ENCODE results near the gene LUZP2. TPM values are rescaled to one million over a fixed set of nuclear protein-coding genes. Genes with fewer than 3 reads are reported as not detected.

Gene LUZP2
- total and polyA plus RNA-seq, 4 donors = 70.8 to 147 (median 99.0) TPM

DNA sequence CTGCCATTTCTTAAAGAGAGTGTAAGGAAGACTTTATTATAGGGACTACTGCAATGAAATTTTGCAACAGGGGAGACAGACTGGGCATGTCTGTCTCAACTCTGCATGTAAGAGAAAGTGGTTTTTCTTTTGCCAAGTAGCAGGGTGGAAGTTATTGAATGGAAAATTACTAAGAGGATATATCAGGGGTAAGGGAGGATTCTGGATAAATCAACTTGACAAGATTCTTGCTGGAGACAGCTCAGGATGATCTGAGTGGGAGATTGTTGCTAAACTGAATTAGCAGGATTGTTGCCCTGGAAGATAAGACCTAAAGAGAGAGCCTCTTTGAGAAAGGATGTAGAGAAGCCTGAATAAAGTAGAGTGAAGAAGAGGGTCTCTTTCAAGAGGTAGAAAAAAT lies 145.8 kb downstream of the LUZP2 start:
- H3K27me3 ChIP-seq (ENCODE audit: control insufficient read depth, insufficient read depth, low read length) = no peaks in the 10 kb centered on the region
- no peak for DNase-seq (ENCODE audit: low read depth in 4 of 6, low spot score in 6 of 6)
- H3K27ac ChIP-seq (ENCODE audit: low read depth, low read length) = no peak overlapping the region
- H3K36me3 ChIP-seq (ENCODE audit: control insufficient read depth, insufficient read depth, low read length) = no peaks in the 10 kb centered on the region
- H3K4me1 ChIP-seq (ENCODE audit: control insufficient read depth, insufficient read depth, low read length) = no peaks in the 10 kb centered on the region
- H3K4me3 ChIP-seq (ENCODE audit: low read depth, low read length) = no peak overlapping the region
- H3K9me3 ChIP-seq (ENCODE audit: control insufficient read depth, insufficient read depth, low read length) = no peaks in the 10 kb centered on the region

- Histone ChIP-seq H3K4me3 (ENCODE audit: low read depth, low read length) (no peak overlapping the region), H3K9me3 (ENCODE audit: control insufficient read depth, insufficient read depth, low read length) (no peaks in the 10 kb centered on the region), H3K27me3 (ENCODE audit: control insufficient read depth, insufficient read depth, low read length) (no peaks in the 10 kb centered on the region), H3K27ac (ENCODE audit: low read depth, low read length) (no peak overlapping the region), H3K36me3 (ENCODE audit: control insufficient read depth, insufficient read depth, low read length) (no peaks in the 10 kb centered on the region), H3K4me1 (ENCODE audit: control insufficient read depth, insufficient read depth, low read length) (no peaks in the 10 kb centered on the region)
- no peak for DNase-seq (ENCODE audit: low read depth in 4 of 6, low spot score in 6 of 6)
Observed at GRCh38 chr11:24645563-24645962, 148.7 kb downstream of the LUZP2 start.

GRCh38 chr11:24651873-24652272 lies 155.0 kb downstream of the LUZP2 start:
- no peak for DNase-seq (ENCODE audit: low read depth in 4 of 6, low spot score in 6 of 6)
- WGBS (ENCODE audit: insufficient coverage) = no CpG with 5 or more reads among the region's 2 CpGs
- H3K27me3 ChIP-seq (ENCODE audit: control insufficient read depth, insufficient read depth, low read length) = no peaks in the 10 kb centered on the region

GRCh38 chr11:24653901-24654300 lies 157.0 kb downstream of the LUZP2 start:
- DNase-seq (ENCODE audit: low read depth in 4 of 6, low spot score in 6 of 6) = no peak
- H3K27me3 ChIP-seq (ENCODE audit: control insufficient read depth, insufficient read depth, low read length) = no peaks in the 10 kb centered on the region
- no CpG with 5 or more reads among the region's 4 CpGs for WGBS (ENCODE audit: insufficient coverage)
- no peaks in the 10 kb centered on the region for H3K9me3 ChIP-seq (ENCODE audit: control insufficient read depth, insufficient read depth, low read length)
- no peak overlapping the region for H3K4me3 ChIP-seq (ENCODE audit: low read depth, low read length)
- no peaks in the 10 kb centered on the region for H3K36me3 ChIP-seq (ENCODE audit: control insufficient read depth, insufficient read depth, low read length)
- no peaks in the 10 kb centered on the region for H3K4me1 ChIP-seq (ENCODE audit: control insufficient read depth, insufficient read depth, low read length)
- no peak overlapping the region for H3K27ac ChIP-seq (ENCODE audit: low read depth, low read length)

More at GRCh38 chr11:24651873-24652272, 155.0 kb downstream of the LUZP2 start:
- Histone ChIP-seq H3K36me3 (ENCODE audit: control insufficient read depth, insufficient read depth, low read length) (no peaks in the 10 kb centered on the region), H3K4me1 (ENCODE audit: control insufficient read depth, insufficient read depth, low read length) (no peaks in the 10 kb centered on the region), H3K9me3 (ENCODE audit: control insufficient read depth, insufficient read depth, low read length) (no peaks in the 10 kb centered on the region), H3K4me3 (ENCODE audit: low read depth, low read length) (no peak overlapping the region), H3K27ac (ENCODE audit: low read depth, low read length) (no peak overlapping the region)

- H3K27ac ChIP-seq (ENCODE audit: low read depth, low read length) = no peak overlapping the region
- WGBS (ENCODE audit: insufficient coverage) = no CpG with 5 or more reads among the region's 1 CpG
- H3K4me1 ChIP-seq (ENCODE audit: control insufficient read depth, insufficient read depth, low read length) = no peaks in the 10 kb centered on the region
- no peaks in the 10 kb centered on the region for H3K27me3 ChIP-seq (ENCODE audit: control insufficient read depth, insufficient read depth, low read length)
- no peaks in the 10 kb centered on the region for H3K36me3 ChIP-seq (ENCODE audit: control insufficient read depth, insufficient read depth, low read length)
- H3K4me3 ChIP-seq (ENCODE audit: low read depth, low read length) = no peak overlapping the region
- peak in 3 of 6 donors; percentile 10 to 85 (median 39) for DNase-seq (ENCODE audit: low read depth in 4 of 6, low spot score in 6 of 6)
- H3K9me3 ChIP-seq (ENCODE audit: control insufficient read depth, insufficient read depth, low read length) = peaks cover 1% of the 10 kb centered on the region
Observed at GRCh38 chr11:24661331-24661730, 164.5 kb downstream of the LUZP2 start.

DNA sequence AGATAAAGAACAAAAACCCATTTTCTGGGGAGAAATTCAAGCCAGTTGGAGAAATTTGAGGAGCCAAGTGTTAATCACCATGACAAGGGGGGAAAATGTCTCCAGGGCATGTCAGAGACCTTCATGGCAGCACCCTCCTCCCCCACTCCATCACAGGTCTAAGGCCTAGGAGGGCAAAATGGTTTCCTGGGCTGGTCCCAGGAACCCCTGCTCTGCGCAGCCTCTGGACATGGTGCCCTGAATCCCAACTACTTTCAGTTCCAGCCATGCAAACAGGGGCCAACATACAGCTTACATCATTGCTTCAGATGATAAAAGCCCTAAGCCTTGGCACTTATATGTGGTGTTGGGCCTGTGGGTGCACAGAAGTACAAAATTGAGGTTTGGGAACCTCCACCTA lies 167.5 kb downstream of the LUZP2 start:
- Histone ChIP-seq H3K27me3 (ENCODE audit: control insufficient read depth, insufficient read depth, low read length) (no peaks in the 10 kb centered on the region), H3K9me3 (ENCODE audit: control insufficient read depth, insufficient read depth, low read length) (peaks cover 1% of the 10 kb centered on the region), H3K36me3 (ENCODE audit: control insufficient read depth, insufficient read depth, low read length) (no peaks in the 10 kb centered on the region), H3K4me1 (ENCODE audit: control insufficient read depth, insufficient read depth, low read length) (no peaks in the 10 kb centered on the region), H3K4me3 (ENCODE audit: low read depth, low read length) (no peak overlapping the region), H3K27ac (ENCODE audit: low read depth, low read length) (no peak overlapping the region)
- WGBS (ENCODE audit: insufficient coverage) = 91% methylated on average over 1 of the region's 1 CpG
- DNase-seq (ENCODE audit: low read depth in 4 of 6, low spot score in 6 of 6) = no peak

DNA sequence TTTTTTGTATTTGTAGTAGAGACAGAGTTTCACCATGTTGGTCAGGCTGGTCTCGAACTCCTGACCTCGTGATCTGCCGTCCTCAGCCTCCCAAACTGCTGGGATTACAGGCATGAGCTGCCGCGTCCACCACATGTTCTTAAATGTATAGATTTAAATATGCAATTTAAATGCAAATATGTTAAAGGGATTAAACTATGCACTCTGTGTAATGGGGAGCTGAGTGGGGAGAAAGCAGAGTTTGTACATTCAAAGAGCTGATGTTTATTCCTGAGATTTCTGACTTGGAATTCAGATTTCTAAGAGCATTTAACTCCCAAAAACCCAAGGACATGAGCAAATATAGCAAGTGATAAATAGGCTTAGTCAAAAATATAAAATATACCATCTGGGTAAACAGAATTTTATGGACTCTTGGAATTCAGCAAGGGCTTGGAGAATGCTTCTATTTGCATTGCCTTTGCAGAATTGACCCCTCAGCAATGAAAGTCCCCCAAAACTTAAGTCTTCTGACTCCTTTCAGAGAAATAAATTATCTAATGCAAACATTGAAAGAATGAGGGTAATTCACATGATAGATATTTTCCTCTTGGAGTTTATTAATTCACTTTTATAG lies 170.6 kb downstream of the LUZP2 start:
- Histone ChIP-seq H3K27me3 (ENCODE audit: control insufficient read depth, insufficient read depth, low read length) (no peaks in the 10 kb centered on the region), H3K4me3 (ENCODE audit: low read depth, low read length) (no peak overlapping the region), H3K27ac (ENCODE audit: low read depth, low read length) (no peak overlapping the region), H3K36me3 (ENCODE audit: control insufficient read depth, insufficient read depth, low read length) (no peaks in the 10 kb centered on the region), H3K4me1 (ENCODE audit: control insufficient read depth, insufficient read depth, low read length) (no peaks in the 10 kb centered on the region), H3K9me3 (ENCODE audit: control insufficient read depth, insufficient read depth, low read length) (peaks cover 1% of the 10 kb centered on the region)
- no peak for DNase-seq (ENCODE audit: low read depth in 4 of 6, low spot score in 6 of 6)
- no CpG with 5 or more reads among the region's 5 CpGs for WGBS (ENCODE audit: insufficient coverage)

DNA sequence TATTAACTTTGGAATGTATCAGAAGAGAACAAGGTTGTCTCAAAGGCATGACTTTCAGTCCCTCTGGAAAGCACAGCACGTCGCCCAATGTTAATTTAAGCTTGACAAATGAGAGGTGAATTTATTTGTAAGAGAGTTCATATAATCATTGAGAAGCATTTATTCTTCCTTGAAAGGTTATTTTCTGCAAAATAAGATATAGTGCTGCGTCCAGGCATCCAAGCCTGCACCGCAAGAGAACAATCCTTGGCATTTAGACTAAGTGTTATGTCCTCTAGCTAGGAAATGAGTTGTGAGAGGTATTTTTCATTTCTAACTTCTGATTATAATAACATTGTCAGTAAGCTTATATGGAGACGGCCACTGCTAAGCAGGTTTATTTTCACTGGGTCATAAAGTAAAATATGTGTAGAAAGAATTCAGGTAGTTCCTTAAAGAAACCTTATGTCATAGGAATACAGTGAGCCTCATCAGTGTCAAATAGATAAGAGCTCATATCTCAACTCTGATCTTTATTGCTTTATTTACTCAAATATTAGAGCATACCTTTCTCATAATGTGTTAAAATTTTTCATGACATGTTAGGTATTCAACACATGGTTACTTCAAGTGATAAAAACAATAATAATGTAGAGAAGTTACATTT lies 182.0 kb downstream of the LUZP2 start:
- Histone ChIP-seq H3K36me3 (ENCODE audit: control insufficient read depth, insufficient read depth, low read length) (no peaks in the 10 kb centered on the region), H3K9me3 (ENCODE audit: control insufficient read depth, insufficient read depth, low read length) (no peaks in the 10 kb centered on the region), H3K27ac (ENCODE audit: low read depth, low read length) (no peak overlapping the region), H3K27me3 (ENCODE audit: control insufficient read depth, insufficient read depth, low read length) (no peaks in the 10 kb centered on the region), H3K4me1 (ENCODE audit: control insufficient read depth, insufficient read depth, low read length) (no peaks in the 10 kb centered on the region), H3K4me3 (ENCODE audit: low read depth, low read length) (no peak overlapping the region)
- peak in 1 of 6 donors; percentile 64 for DNase-seq (ENCODE audit: low read depth in 4 of 6, low spot score in 6 of 6)
- WGBS (ENCODE audit: insufficient coverage) = no CpG with 5 or more reads among the region's 5 CpGs

DNA sequence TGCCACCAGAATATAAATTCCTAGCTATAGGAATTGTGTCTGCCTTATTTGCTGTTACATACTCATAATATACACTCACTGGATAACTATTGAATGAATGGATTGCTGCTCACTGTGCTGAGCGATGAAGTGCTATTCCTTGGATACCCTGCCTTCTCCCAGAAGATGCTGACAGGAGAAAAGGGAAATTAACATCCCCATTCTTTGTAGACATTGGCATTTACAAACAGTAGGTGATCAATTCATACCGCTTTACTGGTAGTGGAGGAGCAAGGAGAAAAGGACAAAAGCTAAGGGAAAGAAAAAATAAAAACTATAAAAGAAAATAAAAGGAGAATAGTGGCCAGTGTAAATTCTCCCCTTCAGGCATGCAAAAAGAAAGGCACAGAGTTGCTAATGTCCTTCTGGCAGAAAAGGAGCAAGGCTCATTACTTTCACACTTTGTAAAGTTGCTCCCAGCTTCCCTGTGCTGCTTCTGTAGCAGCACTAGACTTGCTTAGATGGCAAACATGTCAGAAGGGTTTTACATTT lies 183.0 kb downstream of the LUZP2 start:
- H3K36me3 ChIP-seq (ENCODE audit: control insufficient read depth, insufficient read depth, low read length) = no peaks in the 10 kb centered on the region
- no peaks in the 10 kb centered on the region for H3K27me3 ChIP-seq (ENCODE audit: control insufficient read depth, insufficient read depth, low read length)
- H3K27ac ChIP-seq (ENCODE audit: low read depth, low read length) = no peak overlapping the region
- no peak overlapping the region for H3K4me3 ChIP-seq (ENCODE audit: low read depth, low read length)
- no peaks in the 10 kb centered on the region for H3K4me1 ChIP-seq (ENCODE audit: control insufficient read depth, insufficient read depth, low read length)
- DNase-seq (ENCODE audit: low read depth in 4 of 6, low spot score in 6 of 6) = peak in 2 of 6 donors; percentile 27 to 58
- no peaks in the 10 kb centered on the region for H3K9me3 ChIP-seq (ENCODE audit: control insufficient read depth, insufficient read depth, low read length)
- no CpG with 5 or more reads among the region's 2 CpGs for WGBS (ENCODE audit: insufficient coverage)

- no peak for DNase-seq (ENCODE audit: low read depth in 4 of 6, low spot score in 6 of 6)
- Histone ChIP-seq H3K36me3 (ENCODE audit: control insufficient read depth, insufficient read depth, low read length) (no peaks in the 10 kb centered on the region), H3K4me3 (ENCODE audit: low read depth, low read length) (no peak overlapping the region), H3K27ac (ENCODE audit: low read depth, low read length) (no peak overlapping the region), H3K4me1 (ENCODE audit: control insufficient read depth, insufficient read depth, low read length) (no peaks in the 10 kb centered on the region), H3K27me3 (ENCODE audit: control insufficient read depth, insufficient read depth, low read length) (no peaks in the 10 kb centered on the region), H3K9me3 (ENCODE audit: control insufficient read depth, insufficient read depth, low read length) (no peaks in the 10 kb centered on the region)
- no CpG with 5 or more reads among the region's 1 CpG for WGBS (ENCODE audit: insufficient coverage)
Observed at GRCh38 chr11:24683583-24683982, 186.7 kb downstream of the LUZP2 start.
